SK-N-SH treated with all-trans-retinoic acid at 6 μM for 48 hours (cell line): ENCODE measurements around the gene WT1.

Experiments
- ARNTL ChIP-seq: fragments of 450-650 bp; formaldehyde crosslinking; IDR thresholded peaks from 2 replicates; pipeline ENCODE4 v1.5.0; 2020; ENCODE audit warnings: low read depth, mild to moderate bottlenecking, moderate library complexity, borderline replicate concordance
- GLIS3 ChIP-seq: fragments of 250-450 bp; sonication (Bioruptor Pico); IDR thresholded peaks from 2 replicates; pipeline ENCODE4 v1.5.0; 2020; ENCODE audit warnings: mild to moderate bottlenecking, moderate library complexity
- RARB ChIP-seq: fragments of 250-450 bp; sonication (Bioruptor Pico); IDR thresholded peaks from 2 replicates; pipeline ENCODE4 v1.8.0; 2021; ENCODE audit warnings: mild to moderate bottlenecking, moderate library complexity
- TF ChIP-seq, protein P1 (sequence below): fragments of 250-450 bp; sonication (Bioruptor Pico); IDR thresholded peaks from 2 replicates; pipeline ENCODE4 v1.8.0; 2020; ENCODE audit warnings: mild to moderate bottlenecking, moderate library complexity, borderline replicate concordance

DNA sequence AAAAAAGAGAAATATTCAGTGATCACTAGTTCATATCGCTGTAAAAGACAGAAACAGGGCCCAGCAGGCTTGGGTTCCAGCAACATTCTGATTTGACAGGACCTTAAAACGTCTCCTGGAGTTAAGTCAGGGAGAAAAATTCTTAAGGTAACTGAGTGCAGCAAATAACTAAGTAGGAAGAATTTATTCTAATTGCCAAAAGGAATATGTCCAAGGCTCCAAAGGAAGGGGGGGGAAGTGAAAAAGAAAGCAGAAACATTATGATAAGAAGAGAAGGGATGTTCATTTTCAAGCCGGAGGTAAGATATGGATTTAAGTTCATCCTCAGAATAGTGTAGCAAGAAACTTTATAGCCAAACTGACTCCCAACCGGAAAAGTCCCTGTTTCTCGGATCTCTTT lies 90.4 kb downstream of the WT1 start:
- TF ChIP-seq, protein P1, sequence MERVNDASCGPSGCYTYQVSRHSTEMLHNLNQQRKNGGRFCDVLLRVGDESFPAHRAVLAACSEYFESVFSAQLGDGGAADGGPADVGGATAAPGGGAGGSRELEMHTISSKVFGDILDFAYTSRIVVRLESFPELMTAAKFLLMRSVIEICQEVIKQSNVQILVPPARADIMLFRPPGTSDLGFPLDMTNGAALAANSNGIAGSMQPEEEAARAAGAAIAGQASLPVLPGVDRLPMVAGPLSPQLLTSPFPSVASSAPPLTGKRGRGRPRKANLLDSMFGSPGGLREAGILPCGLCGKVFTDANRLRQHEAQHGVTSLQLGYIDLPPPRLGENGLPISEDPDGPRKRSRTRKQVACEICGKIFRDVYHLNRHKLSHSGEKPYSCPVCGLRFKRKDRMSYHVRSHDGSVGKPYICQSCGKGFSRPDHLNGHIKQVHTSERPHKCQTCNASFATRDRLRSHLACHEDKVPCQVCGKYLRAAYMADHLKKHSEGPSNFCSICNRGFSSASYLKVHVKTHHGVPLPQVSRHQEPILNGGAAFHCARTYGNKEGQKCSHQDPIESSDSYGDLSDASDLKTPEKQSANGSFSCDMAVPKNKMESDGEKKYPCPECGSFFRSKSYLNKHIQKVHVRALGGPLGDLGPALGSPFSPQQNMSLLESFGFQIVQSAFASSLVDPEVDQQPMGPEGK, result no peak
- TF ChIP-seq RARB, result no peak
- TF ChIP-seq GLIS3 (CRISPR knock-in tag), result no peak
- TF ChIP-seq ARNTL, result no peak
